GM23338 (cell line): Measurements from ENCODE around the gene CNP. TPM values are rescaled to one million over a fixed set of nuclear protein-coding genes. Genes with fewer than 3 reads are reported as not detected.

Experiments used
- ATAC-seq: fragments of 200-7000 bp; cut with Tn5 transposase; 3 replicates; pipeline ENCODE4 v1.9.1; 2020
- DNase-seq: peaks from one replicate; pipeline ENCODE4 v3.0.0-alpha.2; 2015; ENCODE audit warnings: low spot score
- H2AFZ ChIP-seq: fragments of 200-600 bp; sonication (generic); 2 replicates; pipeline ENCODE4 v1.8.0; 2016; ENCODE audit warnings: antibody characterized with exemption, mild to moderate bottlenecking, moderate library complexity
- H3F3A ChIP-seq: fragments of 200-600 bp; sonication (generic); replicated peaks from 2 replicates; pipeline ENCODE4 v1.8.0; 2017; ENCODE audit warnings: antibody characterized with exemption, mixed run types, low read depth
- H3K27ac ChIP-seq: fragments of 200-600 bp; sonication (generic); 2 replicates; pipeline ENCODE4 v1.6.1; 2016; ENCODE audit warnings: low read depth
- H3K27me3 ChIP-seq: fragments of 200-600 bp; sonication (generic); 2 replicates; pipeline ENCODE4 v1.8.0; 2016; ENCODE audit warnings: mild to moderate bottlenecking, mixed run types, moderate library complexity; ENCODE audit not compliant: insufficient read depth
- H3K36me3 ChIP-seq: fragments of 200-600 bp; sonication (generic); 2 replicates; pipeline ENCODE4 v1.8.0; 2016; ENCODE audit warnings: mild to moderate bottlenecking; ENCODE audit not compliant: insufficient read depth
- H3K4me1 ChIP-seq: fragments of 200-600 bp; sonication (generic); 2 replicates; pipeline ENCODE4 v1.8.0; 2016; ENCODE audit warnings: mild to moderate bottlenecking, moderate library complexity; ENCODE audit not compliant: insufficient read depth
- H3K4me2 ChIP-seq: fragments of 200-600 bp; sonication (generic); 2 replicates; pipeline ENCODE4 v1.7.1; 2017; ENCODE audit warnings: mixed run types
- H3K4me3 ChIP-seq: fragments of 200-600 bp; sonication (generic); 2 replicates; pipeline ENCODE4 v1.6.1; 2016; ENCODE audit warnings: mixed run types
- H3K79me2 ChIP-seq: fragments of 200-600 bp; sonication (generic); replicated peaks from 2 replicates; pipeline ENCODE4 v1.8.0; 2017; ENCODE audit warnings: mild to moderate bottlenecking; ENCODE audit not compliant: insufficient read depth
- H3K9me2 ChIP-seq: fragments of 200-600 bp; sonication (generic); 2 replicates; pipeline ENCODE4 v1.8.0; 2017; ENCODE audit not compliant: insufficient read depth
- H4K20me1 ChIP-seq: fragments of 200-600 bp; sonication (generic); replicated peaks from 2 replicates; pipeline ENCODE4 v1.8.0; 2017; ENCODE audit warnings: mild to moderate bottlenecking; ENCODE audit not compliant: insufficient read depth
- H3K27ac Mint-ChIP-seq: 2 replicates; pipeline ENCODE4 v1.8.0; 2020; ENCODE audit warnings: inconsistent platforms, mild to moderate bottlenecking, moderate library complexity, mixed read lengths
- H3K27me3 Mint-ChIP-seq: 3 replicates; pipeline ENCODE4 v1.8.0; 2022; ENCODE audit warnings: low read depth, mild to moderate bottlenecking, moderate library complexity, mixed read lengths, inconsistent platforms; ENCODE audit not compliant: insufficient read depth, poor library complexity
- H3K36me3 Mint-ChIP-seq: 3 replicates; pipeline ENCODE4 v1.8.0; 2021; ENCODE audit warnings: low read depth, mild to moderate bottlenecking, inconsistent platforms, moderate library complexity, mixed read lengths
- H3K4me1 Mint-ChIP-seq: 3 replicates; pipeline ENCODE4 v1.8.0; 2020; ENCODE audit warnings: mild to moderate bottlenecking, inconsistent platforms, mixed read lengths
- H3K4me3 Mint-ChIP-seq: 3 replicates; pipeline ENCODE4 v1.8.0; 2021; ENCODE audit warnings: moderate library complexity, mild to moderate bottlenecking, inconsistent platforms, mixed read lengths
- H3K9me3 Mint-ChIP-seq: 3 replicates; pipeline ENCODE4 v1.8.0; 2020; ENCODE audit warnings: moderate library complexity, mild to moderate bottlenecking, inconsistent platforms, mixed read lengths
- CREB1 ChIP-seq: fragments of 250-450 bp; sonication (Bioruptor Pico); IDR thresholded peaks from 2 replicates; pipeline ENCODE4 v1.5.0; 2020; ENCODE audit warnings: low read depth, mild to moderate bottlenecking, moderate library complexity
- CTCF ChIP-seq, 2 experiments: fragments of 200-600 bp in 1 of 2; sonication (generic) in 1 of 2; conservative IDR thresholded peaks; 2 replicates each; pipeline versions ENCODE4 v1.5.1 to v1.6.1; 2016 to 2017; ENCODE audit warnings: antibody characterized with exemption in 2 of 2, low read depth in 2 of 2, mild to moderate bottlenecking in 2 of 2, moderate library complexity in 1 of 2
- ETS1 ChIP-seq: IDR thresholded peaks from 2 replicates; pipeline ENCODE4 v1.6.1; 2016; ENCODE audit warnings: antibody characterized with exemption
- EZH2 ChIP-seq: fragments of 200-600 bp; sonication (generic); IDR thresholded peaks from one replicate; pipeline ENCODE4 v1.8.0; 2017; ENCODE audit warnings: antibody characterized with exemption, mild to moderate bottlenecking, low read depth; ENCODE audit not compliant: unreplicated experiment
- EZH2phosphoT487 ChIP-seq: fragments of 200-600 bp; sonication (generic); IDR thresholded peaks from one replicate; pipeline ENCODE4 v1.8.1; 2018; ENCODE audit warnings: antibody characterized with exemption; ENCODE audit not compliant: unreplicated experiment
- JUNB ChIP-seq: IDR thresholded peaks from one replicate; pipeline ENCODE4 v1.6.1; 2016; ENCODE audit warnings: antibody characterized with exemption; ENCODE audit not compliant: unreplicated experiment
- NANOG ChIP-seq: IDR thresholded peaks from 2 replicates; pipeline ENCODE4 v1.6.1; 2016; ENCODE audit warnings: antibody characterized with exemption, borderline replicate concordance
- POLR2AphosphoS5 ChIP-seq: IDR thresholded peaks from 2 replicates; pipeline ENCODE4 v1.6.1; 2016; ENCODE audit warnings: antibody characterized with exemption, low read depth
- REST ChIP-seq: IDR thresholded peaks from one replicate; pipeline ENCODE4 v1.6.1; 2018; ENCODE audit warnings: antibody characterized with exemption; ENCODE audit not compliant: unreplicated experiment
- STAT1 ChIP-seq: IDR thresholded peaks from one replicate; pipeline ENCODE4 v1.6.1; 2016; ENCODE audit warnings: antibody characterized with exemption; ENCODE audit not compliant: unreplicated experiment
- ZNF114 ChIP-seq: fragments of 250-450 bp; sonication (Bioruptor Pico); IDR thresholded peaks from 2 replicates; pipeline ENCODE4 v1.5.0; 2020; ENCODE audit warnings: mild to moderate bottlenecking, moderate library complexity
- ZNF331 ChIP-seq: fragments of 250-450 bp; sonication (Bioruptor Pico); IDR thresholded peaks from 2 replicates; pipeline ENCODE4 v1.5.0; 2020; ENCODE audit warnings: low read depth, mild to moderate bottlenecking, moderate library complexity
- ZNF462 ChIP-seq: fragments of 250-450 bp; sonication (Bioruptor Pico); IDR thresholded peaks from 2 replicates; pipeline ENCODE4 v1.5.0; 2020; ENCODE audit warnings: mild to moderate bottlenecking, moderate library complexity
- polyA plus RNA-seq: library from polyadenylated mRNA; unstranded; fragments of >200 nt; fragmentation: Nextera tagmentation; extraction: Ambion mirVana; gene quantifications from 2 replicates; pipeline ENCODE4 v1.2.1, GENCODE V29; 2016
- total RNA-seq: library from RNA; depleted of rRNA; stranded (reverse); fragments of >200 nt; shearing (Covaris generic); gene quantifications from 2 replicates; pipeline ENCODE4 v1.2.3, GENCODE V29; 2014

Gene CNP
- total and polyA plus RNA-seq, 2 experiments from 2014 or later: 30.8 to 47.8 TPM

GRCh38 chr17:42023524-42024349, 57.1 kb downstream of the CNP start:
- Histone ChIP-seq H3K36me3 (peaks cover 6% of the 10 kb centered on the region), H3F3A (peaks cover 42% of the 10 kb centered on the region), H3K4me1 (peaks cover 12% of the 10 kb centered on the region), H3K4me2 (no peak overlapping the region), H2AFZ (no peak overlapping the region), H3K27ac (no peak overlapping the region), H3K9me2 (peaks cover 9% of the 10 kb centered on the region), H3K27me3 (no peaks in the 10 kb centered on the region), H4K20me1 (peaks cover 9% of the 10 kb centered on the region; the same call in 1 of the 2 replicates), H3K4me3 (no peak overlapping the region), H3K79me2 (peaks cover 16% of the 10 kb centered on the region)
- Mint-ChIP-seq H3K27me3 (peaks cover 13% of the 10 kb centered on the region), H3K27ac (no peak overlapping the region), H3K36me3 (peaks cover 38% of the 10 kb centered on the region), H3K4me1 (peaks cover 45% of the 10 kb centered on the region), H3K9me3 (peaks cover 2% of the 10 kb centered on the region; the same call in 1 of the 3 replicates), H3K4me3 (no peak overlapping the region; the same call in 2 of the 3 replicates)
- TF ChIP-seq JUNB (no peak), NANOG (no peak), POLR2AphosphoS5 (no peak), ETS1 (no peak), EZH2 (no peak), CREB1 (no peak), EZH2phosphoT487 (no peak), ZNF114 (CRISPR knock-in tag) (no peak), ZNF462 (CRISPR knock-in tag) (no peak), STAT1 (no peak), REST (no peak), ZNF331 (CRISPR knock-in tag) (no peak), CTCF (conservative IDR thresholded peaks at IDR 0.05; ENCODE audit: low read depth in 2 of 2) (no peak)
- DNase-seq: no peak
- ATAC-seq: no peak
